GM18508 (cell line): ENCODE results near the gene RNPEPL1.
"Not testable (repeated sequence)": the region's sequence is repeated elsewhere in the genome, so short reads cannot be mapped to it uniquely, and the experiment has no call there.

ENCODE experiments used
- ATAC-seq: cut with Tn5 transposase; IDR thresholded peaks from one replicate; pipeline ENCODE4 v1.9.1; 2021; ENCODE audit warnings: moderate number of reproducible peaks; ENCODE audit not compliant: insufficient read depth, unreplicated experiment

RNPEPL1 gene

DNA sequence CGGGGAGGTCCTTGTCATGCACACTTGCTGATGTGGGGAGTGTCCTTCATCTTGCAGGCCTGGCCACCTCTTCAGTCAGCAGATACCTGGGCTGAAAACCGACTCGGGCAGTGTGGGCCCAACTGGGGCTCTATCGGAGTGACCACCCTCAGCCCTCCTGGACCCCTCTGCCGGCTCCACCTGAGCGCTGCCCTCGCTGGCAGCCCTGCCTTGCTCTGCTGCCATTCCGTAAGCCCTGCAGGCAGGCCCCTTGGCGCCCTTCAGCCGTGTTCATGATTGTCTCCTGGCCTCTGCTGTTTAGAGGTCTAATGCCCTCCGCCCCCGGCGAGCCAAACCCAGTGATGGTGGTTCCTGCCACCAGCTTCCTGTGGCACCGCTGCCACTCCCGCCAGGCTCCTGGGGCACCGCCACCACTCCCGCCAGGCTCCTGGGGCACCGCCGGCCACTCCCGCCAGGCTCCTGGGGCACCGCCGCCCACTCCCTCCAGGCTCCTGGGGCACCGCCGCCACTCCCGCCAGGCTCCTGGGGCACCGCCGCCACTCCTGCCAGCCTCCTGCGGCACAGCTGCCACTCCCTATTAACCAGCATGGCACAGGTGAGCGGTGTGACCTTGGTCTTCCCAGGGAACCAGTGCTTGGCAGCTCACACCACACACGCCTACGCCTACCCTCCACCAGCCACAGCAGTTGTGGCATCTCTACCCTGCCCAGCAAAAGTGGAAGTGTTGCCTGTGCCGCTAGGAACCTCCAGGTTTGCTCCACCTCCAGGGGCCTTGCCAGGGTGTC lies 34.2 kb downstream of the RNPEPL1 start:
- ATAC-seq: no peak

DNA sequence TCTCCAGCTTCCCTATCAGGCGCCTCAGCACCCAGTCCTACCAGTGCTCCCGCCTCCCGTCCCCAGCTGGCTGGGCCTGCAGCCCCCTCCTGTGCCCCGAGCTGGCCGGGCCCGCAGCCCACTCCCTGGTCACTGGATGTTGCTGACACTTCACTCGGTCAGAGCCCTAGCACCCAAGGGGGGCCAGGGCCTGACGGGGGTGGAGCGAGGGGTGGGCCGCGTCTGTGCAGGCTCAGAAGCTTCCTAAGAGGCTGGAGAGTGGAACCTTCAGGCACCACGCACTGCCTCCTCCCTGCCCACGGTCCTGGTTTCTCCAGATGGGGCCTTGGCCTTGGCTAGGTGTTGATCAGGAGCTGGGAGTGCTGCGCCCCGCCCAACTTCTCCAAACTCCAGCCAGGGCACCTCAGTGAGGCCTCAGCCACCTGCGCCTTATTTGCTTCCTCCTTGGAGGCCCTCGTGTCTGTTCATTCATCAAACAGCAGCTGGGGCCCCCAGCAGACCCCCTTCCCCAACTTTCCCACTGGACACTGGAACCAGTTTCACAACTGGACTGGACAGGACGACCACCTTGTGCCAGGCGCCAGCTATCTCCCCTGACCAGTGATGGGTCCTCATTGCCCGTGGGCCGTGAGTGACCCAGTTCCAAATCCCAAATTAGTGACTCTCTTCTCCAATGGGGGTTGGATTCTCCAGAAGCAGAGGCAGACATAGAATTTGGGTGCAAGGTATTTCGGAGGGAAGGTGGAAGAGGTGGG lies 35.0 kb downstream of the RNPEPL1 start:
- no peak for ATAC-seq

- no peak for ATAC-seq
Observed at GRCh38 chr2:240603846-240604245, 35.6 kb downstream of the RNPEPL1 start.

GRCh38 chr2:240604291-240604938 lies 36.1 kb downstream of the RNPEPL1 start:
- ATAC-seq: no peak

- no peak for ATAC-seq
Observed at GRCh38 chr2:240604939-240605716, 36.8 kb downstream of the RNPEPL1 start.

GRCh38 chr2:240605867-240606743 lies 37.8 kb downstream of the RNPEPL1 start:
- no peak for ATAC-seq

DNA sequence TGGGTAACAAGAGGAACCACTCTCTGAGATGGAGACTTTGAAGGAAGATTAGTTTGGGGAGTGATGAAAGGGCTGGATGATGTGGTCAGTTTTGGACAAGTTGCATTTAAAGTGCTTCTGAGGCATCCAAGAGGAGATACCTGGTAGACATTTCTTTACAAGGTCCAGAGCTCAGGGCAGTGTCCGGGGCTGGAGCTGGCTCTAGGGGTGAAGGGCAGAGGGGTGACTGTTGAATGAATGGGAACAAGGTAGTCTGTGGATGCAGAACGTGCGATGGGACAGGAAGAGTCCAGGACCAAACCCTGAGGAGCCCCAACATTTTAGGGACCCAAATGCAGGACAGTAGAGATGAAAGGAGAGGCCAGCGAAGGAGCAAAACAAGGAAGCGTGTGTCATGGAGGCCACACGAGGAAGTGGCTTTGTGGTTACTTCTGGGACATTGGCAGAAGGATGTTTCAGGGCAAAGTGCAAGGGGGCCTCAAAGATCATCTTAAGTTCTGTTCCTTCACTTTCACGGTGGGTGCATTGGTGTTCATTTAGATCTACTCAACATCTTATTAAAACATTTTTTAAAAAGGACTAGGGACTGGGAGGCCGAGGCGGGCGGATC lies 43.4 kb downstream of the RNPEPL1 start:
- ATAC-seq: no peak

DNA sequence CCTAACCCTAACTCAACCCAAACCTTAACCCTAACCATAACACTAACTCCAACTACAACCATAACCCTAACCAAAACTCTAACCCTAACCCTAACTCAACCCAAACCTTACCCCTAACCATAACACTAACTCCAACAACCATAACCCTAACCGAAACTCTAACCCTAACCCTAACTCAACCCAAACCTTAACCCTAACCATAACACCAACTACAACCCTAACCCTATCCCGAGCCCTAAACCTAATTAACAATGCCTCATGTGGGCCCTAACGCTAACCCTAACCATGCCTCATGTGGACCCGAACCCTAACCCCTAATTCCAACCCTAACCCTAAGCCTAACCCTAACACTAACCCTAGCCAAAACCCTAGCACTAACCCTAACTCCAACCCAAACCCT lies 45.5 kb downstream of the RNPEPL1 start:
- no peak for ATAC-seq

DNA sequence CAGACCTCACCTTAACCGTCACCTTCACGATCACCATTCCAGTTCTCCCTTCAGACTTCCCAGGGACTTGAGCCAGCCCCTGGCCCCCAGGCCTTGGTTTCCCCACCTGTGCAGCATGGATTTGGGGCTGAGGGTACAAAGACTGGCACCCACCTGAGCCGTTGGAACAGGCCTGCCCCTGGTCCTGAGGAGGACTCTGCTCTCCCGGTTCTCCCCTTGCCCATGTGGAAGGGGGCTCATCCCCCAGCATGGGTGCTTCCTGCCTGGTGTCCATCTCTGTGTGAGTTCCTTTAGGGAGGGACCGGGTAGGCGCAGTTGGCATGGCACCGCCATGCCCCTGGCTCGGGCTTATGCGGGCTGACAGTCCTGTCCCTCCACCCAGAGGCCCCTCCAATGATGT lies 46.1 kb downstream of the RNPEPL1 start:
- no peak for ATAC-seq

DNA sequence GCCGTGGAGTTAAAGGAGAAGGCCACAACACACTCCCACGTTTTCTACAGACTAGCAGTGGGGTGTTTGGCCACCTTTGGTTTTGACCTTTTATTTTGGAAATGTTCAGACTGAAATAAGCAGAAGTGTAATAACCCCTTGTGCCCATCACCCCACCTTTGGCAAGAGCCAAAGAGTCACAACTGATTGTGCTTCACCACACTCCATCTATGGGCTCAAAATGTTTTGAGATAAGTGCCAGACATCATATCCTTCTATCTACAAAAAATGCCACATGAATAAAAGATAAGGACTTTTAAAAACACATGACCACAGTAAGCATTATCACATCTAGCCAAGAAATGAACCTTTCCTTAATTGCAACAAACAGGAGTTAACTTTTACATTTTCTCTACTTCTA lies 47.1 kb downstream of the RNPEPL1 start:
- no peak for ATAC-seq

GRCh38 chr2:240615820-240616547 lies 47.7 kb downstream of the RNPEPL1 start:
- no peak for ATAC-seq

DNA sequence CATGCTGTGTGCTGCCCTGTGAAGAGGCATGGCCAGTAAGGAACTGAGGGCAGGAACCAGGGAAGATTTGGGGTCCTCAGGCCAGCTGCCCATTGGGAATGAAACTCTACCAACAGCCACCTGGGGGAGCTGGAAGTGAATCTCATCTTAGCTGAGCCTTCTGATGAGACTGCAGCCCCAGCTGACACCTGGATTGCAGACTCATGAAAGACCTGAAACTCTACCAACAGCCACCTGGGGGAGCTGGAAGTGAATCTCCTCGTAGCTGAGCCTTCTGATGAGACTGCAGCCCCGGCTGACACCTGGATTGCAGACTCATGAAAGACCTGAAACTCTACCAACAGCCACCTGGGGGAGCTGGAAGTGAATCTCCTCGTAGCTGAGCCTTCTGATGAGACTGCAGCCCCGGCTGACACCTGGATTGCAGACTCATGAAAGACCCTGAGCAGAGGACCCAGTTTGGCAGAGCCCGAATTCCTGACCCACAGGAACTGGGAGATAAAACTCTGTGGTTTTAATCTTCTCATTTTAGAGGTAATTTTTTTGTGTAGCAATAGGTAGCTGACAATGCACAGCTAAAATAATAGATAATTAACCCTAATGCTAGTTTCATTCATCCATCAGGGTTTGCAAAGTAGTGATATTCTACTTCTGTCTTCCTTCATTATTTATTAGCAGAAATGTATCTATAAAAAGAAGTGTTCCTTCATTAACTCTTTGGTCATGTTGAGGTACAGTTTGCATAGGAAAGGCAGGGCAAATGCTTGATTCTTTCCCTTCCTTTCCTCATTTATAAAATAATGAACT lies 48.8 kb downstream of the RNPEPL1 start:
- ATAC-seq: not testable (repeated sequence)

GRCh38 chr2:240618776-240619175 lies 50.5 kb downstream of the RNPEPL1 start:
- ATAC-seq: no peak

GRCh38 chr2:240619506-240620148 lies 51.3 kb downstream of the RNPEPL1 start:
- ATAC-seq: no peak

DNA sequence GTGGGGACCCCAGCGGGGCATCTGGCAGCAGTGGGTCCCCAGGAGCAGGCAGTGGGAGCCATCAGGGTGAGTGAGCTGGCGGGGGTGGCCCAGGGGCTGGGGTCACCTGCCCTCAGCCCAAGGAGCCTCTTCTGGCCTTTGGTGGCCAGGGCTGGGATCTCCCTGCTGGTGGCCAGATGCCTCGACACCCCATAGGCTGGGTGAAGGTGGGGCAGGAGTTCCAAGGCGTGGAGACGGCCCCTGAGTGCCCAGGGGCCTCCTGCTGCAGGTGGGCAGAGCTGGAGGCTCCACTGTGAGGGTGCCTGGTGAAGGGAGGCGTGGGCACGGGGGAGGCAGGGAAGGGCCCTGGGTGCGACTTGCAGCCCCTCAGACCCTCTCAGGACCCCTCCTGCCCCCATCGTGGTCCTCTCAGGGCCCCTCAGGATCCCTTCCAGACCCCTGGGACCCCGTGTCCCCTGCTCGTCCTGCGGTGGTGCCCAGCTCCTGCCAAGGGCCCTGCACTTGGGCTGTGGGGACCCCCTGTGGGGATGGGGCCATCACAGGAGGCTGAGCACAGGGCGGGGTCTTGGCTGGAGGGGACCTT lies 52.0 kb downstream of the RNPEPL1 start:
- ATAC-seq: no peak

- no peak for ATAC-seq
Observed at GRCh38 chr2:240620859-240621258, 52.6 kb downstream of the RNPEPL1 start.

GRCh38 chr2:240622060-240622411 lies 53.8 kb downstream of the RNPEPL1 start:
- ATAC-seq: no peak
